Hepatocyte (in vitro differentiated cells): ENCODE results near the gene STARD8. TPM values are rescaled to one million over a fixed set of nuclear protein-coding genes. Genes with fewer than 3 reads are reported as not detected.

Experiments used
- DNase-seq: peaks from one replicate; pipeline ENCODE4 v3.0.0-alpha.2; 2016; ENCODE audit warnings: low spot score
- H2AFZ ChIP-seq: fragments of 200-600 bp; sonication (generic); 2 replicates; pipeline ENCODE4 v1.6.0; 2016; ENCODE audit warnings: antibody characterized with exemption, mild to moderate bottlenecking
- H3K27ac ChIP-seq: fragments of 200-600 bp; sonication (generic); 2 replicates; pipeline ENCODE4 v1.5.1; 2016; ENCODE audit warnings: mild to moderate bottlenecking
- H3K27me3 ChIP-seq: fragments of 200-600 bp; sonication (generic); 2 replicates; pipeline ENCODE4 v1.6.1; 2016
- H3K36me3 ChIP-seq: fragments of 200-600 bp; sonication (generic); replicated peaks from 2 replicates; pipeline ENCODE4 v1.5.1; 2016; ENCODE audit warnings: low read depth; ENCODE audit not compliant: insufficient read depth
- H3K4me1 ChIP-seq: fragments of 200-600 bp; sonication (generic); 2 replicates; pipeline ENCODE4 v1.5.1; 2016; ENCODE audit warnings: mild to moderate bottlenecking, moderate library complexity; ENCODE audit not compliant: insufficient read depth
- H3K4me2 ChIP-seq: fragments of 200-600 bp; sonication (generic); 2 replicates; pipeline ENCODE4 v1.6.0; 2016
- H3K4me3 ChIP-seq: fragments of 200-600 bp; sonication (generic); 2 replicates; pipeline ENCODE4 v1.5.1; 2016; ENCODE audit warnings: mild to moderate bottlenecking
- H3K79me2 ChIP-seq: fragments of 200-600 bp; sonication (generic); 2 replicates; pipeline ENCODE4 v1.6.0; 2017; ENCODE audit warnings: mild to moderate bottlenecking
- H3K9me2 ChIP-seq: fragments of 200-600 bp; sonication (generic); replicated peaks from 2 replicates; pipeline ENCODE4 v1.6.0; 2017; ENCODE audit warnings: mild to moderate bottlenecking; ENCODE audit not compliant: insufficient read depth
- H3K9me3 ChIP-seq: fragments of 200-600 bp; sonication (generic); 2 replicates; pipeline ENCODE4 v1.5.1; 2016; ENCODE audit warnings: low read depth, mild to moderate bottlenecking
- H4K20me1 ChIP-seq: fragments of 200-600 bp; sonication (generic); 2 replicates; pipeline ENCODE4 v1.6.0; 2016; ENCODE audit warnings: mild to moderate bottlenecking; ENCODE audit not compliant: insufficient read depth, poor library complexity, severe bottlenecking
- EZH2 ChIP-seq: fragments of 200-600 bp; sonication (generic); IDR thresholded peaks from 2 replicates; pipeline ENCODE4 v1.6.1; 2016; ENCODE audit warnings: antibody characterized with exemption, mild to moderate bottlenecking, borderline replicate concordance
- EZH2phosphoT487 ChIP-seq: fragments of 200-600 bp; sonication (generic); IDR thresholded peaks from one replicate; pipeline ENCODE4 v1.6.1; 2018; ENCODE audit warnings: antibody characterized with exemption, mild to moderate bottlenecking, low read depth, moderate library complexity; ENCODE audit not compliant: unreplicated experiment, severe bottlenecking
- WGBS: methylation state at CpG from one replicate; pipeline ENCODE4 v1.1.6; 2016; ENCODE audit warnings: low lambda C conversion rate; ENCODE audit errors: missing lambda C conversion rate; 5-methylcytosine and 5-hydroxymethylcytosine counted together
- polyA plus RNA-seq: library from polyadenylated mRNA; unstranded; fragments of >200 nt; fragmentation: Nextera tagmentation; extraction: Ambion mirVana; gene quantifications from 2 replicates; pipeline ENCODE4 v1.2.1, GENCODE V29; 2016
- total RNA-seq: library from RNA; depleted of rRNA; stranded (reverse); fragments of >200 nt; gene quantifications from 2 replicates; pipeline ENCODE4 v1.2.3, GENCODE V29; 2014
- TF ChIP-seq, protein P1 (sequence below): fragments of 200-600 bp; sonication (generic); IDR thresholded peaks from 2 replicates; pipeline ENCODE4 v1.5.1; 2016; ENCODE audit warnings: antibody characterized with exemption, mild to moderate bottlenecking; ENCODE audit not compliant: poor library complexity

STARD8 gene
- total and polyA plus RNA-seq, 2 experiments from 2014 or later: 1.1 to 3.3 TPM

- no peaks in the 10 kb centered on the region for H3K9me2 ChIP-seq
- no peaks in the 10 kb centered on the region for H3K79me2 ChIP-seq
- no peak overlapping the region for H3K27ac ChIP-seq
- no peaks in the 10 kb centered on the region for H3K36me3 ChIP-seq
- DNase-seq: no peak
- no peaks in the 10 kb centered on the region for H3K4me1 ChIP-seq
- no peak overlapping the region for H2AFZ ChIP-seq
- H4K20me1 ChIP-seq: no peaks in the 10 kb centered on the region
- H3K4me2 ChIP-seq: no peak overlapping the region
- no peak overlapping the region for H3K4me3 ChIP-seq
- 69% methylated on average over 3 of the region's 3 CpGs for WGBS
- no peaks in the 10 kb centered on the region for H3K27me3 ChIP-seq
- TF ChIP-seq EZH2 (no peak), EZH2phosphoT487 (no peak)
- TF ChIP-seq, protein P1, sequence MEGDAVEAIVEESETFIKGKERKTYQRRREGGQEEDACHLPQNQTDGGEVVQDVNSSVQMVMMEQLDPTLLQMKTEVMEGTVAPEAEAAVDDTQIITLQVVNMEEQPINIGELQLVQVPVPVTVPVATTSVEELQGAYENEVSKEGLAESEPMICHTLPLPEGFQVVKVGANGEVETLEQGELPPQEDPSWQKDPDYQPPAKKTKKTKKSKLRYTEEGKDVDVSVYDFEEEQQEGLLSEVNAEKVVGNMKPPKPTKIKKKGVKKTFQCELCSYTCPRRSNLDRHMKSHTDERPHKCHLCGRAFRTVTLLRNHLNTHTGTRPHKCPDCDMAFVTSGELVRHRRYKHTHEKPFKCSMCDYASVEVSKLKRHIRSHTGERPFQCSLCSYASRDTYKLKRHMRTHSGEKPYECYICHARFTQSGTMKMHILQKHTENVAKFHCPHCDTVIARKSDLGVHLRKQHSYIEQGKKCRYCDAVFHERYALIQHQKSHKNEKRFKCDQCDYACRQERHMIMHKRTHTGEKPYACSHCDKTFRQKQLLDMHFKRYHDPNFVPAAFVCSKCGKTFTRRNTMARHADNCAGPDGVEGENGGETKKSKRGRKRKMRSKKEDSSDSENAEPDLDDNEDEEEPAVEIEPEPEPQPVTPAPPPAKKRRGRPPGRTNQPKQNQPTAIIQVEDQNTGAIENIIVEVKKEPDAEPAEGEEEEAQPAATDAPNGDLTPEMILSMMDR: no peak
- H3K9me3 ChIP-seq: no peaks in the 10 kb centered on the region
Observed at GRCh38 chrX:68755616-68756125, 108.2 kb downstream of the STARD8 start.

DNA sequence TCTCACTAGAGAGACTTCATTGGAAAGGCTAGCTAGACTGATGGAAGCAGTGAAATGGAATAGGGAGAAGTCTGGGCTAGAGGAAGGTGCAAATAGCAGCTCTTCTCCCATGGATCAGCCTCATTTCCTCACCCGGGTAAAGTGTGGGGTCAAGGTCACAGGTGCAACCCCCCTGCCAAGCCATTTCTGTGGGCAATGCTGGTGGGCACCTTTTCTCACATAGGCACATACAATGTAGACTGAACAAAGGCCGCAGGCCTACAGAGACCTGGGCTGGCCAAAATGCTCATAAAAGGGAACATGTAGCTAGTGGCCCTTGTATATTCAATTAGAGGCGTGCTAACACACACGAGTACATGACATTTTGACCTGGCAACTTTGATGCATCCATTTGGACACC, 109.9 kb downstream of the STARD8 start:
- Histone ChIP-seq H3K27ac (no peak overlapping the region), H2AFZ (no peak overlapping the region), H4K20me1 (no peaks in the 10 kb centered on the region), H3K79me2 (no peaks in the 10 kb centered on the region), H3K4me3 (no peak overlapping the region), H3K36me3 (no peaks in the 10 kb centered on the region), H3K27me3 (no peaks in the 10 kb centered on the region), H3K4me1 (no peaks in the 10 kb centered on the region), H3K9me3 (no peaks in the 10 kb centered on the region), H3K4me2 (no peak overlapping the region), H3K9me2 (no peaks in the 10 kb centered on the region)
- 62% methylated on average over 4 of the region's 4 CpGs for WGBS
- TF ChIP-seq, protein P1: no peak
- TF ChIP-seq EZH2: no peak
- no peak for TF ChIP-seq EZH2phosphoT487
- no peak for DNase-seq

GRCh38 chrX:68757731-68758130, 110.3 kb downstream of the STARD8 start:
- Histone ChIP-seq H3K79me2 (no peaks in the 10 kb centered on the region), H3K4me1 (no peaks in the 10 kb centered on the region), H3K27ac (no peak overlapping the region), H3K4me2 (no peak overlapping the region), H4K20me1 (no peaks in the 10 kb centered on the region), H3K27me3 (no peaks in the 10 kb centered on the region), H3K9me2 (no peaks in the 10 kb centered on the region), H3K4me3 (no peak overlapping the region), H2AFZ (no peak overlapping the region), H3K9me3 (no peaks in the 10 kb centered on the region), H3K36me3 (no peaks in the 10 kb centered on the region)
- no peak for TF ChIP-seq EZH2phosphoT487
- TF ChIP-seq, protein P1: no peak
- TF ChIP-seq EZH2: no peak
- no peak for DNase-seq
- 45% methylated on average over 2 of the region's 2 CpGs for WGBS

GRCh38 chrX:68758671-68759070, 111.2 kb downstream of the STARD8 start:
- no peaks in the 10 kb centered on the region for H3K9me3 ChIP-seq
- DNase-seq: no peak
- H3K4me2 ChIP-seq: no peak overlapping the region
- H2AFZ ChIP-seq: no peak overlapping the region
- H3K4me3 ChIP-seq: no peak overlapping the region
- no peak overlapping the region for H3K27ac ChIP-seq
- no peaks in the 10 kb centered on the region for H3K79me2 ChIP-seq
- H4K20me1 ChIP-seq: no peaks in the 10 kb centered on the region
- 85% methylated on average over 2 of the region's 2 CpGs for WGBS
- H3K27me3 ChIP-seq: no peaks in the 10 kb centered on the region
- H3K36me3 ChIP-seq: no peaks in the 10 kb centered on the region
- H3K9me2 ChIP-seq: no peaks in the 10 kb centered on the region
- TF ChIP-seq EZH2phosphoT487 (no peak), EZH2 (no peak)
- TF ChIP-seq, protein P1: no peak
- H3K4me1 ChIP-seq: no peaks in the 10 kb centered on the region
